CD4-positive, alpha-beta memory T cell (primary cell): Measurements from ENCODE around the gene DLX1. TPM values are rescaled to one million over a fixed set of nuclear protein-coding genes. Genes with fewer than 3 reads are reported as not detected.
"Not testable (repeated sequence)": the region's sequence is repeated elsewhere in the genome, so short reads cannot be mapped to it uniquely, and the experiment has no call there.

Experiments used
- CTCF ChIA-PET: fragments of 350-600 bp; sonication (Branson Sonifier 250); formaldehyde crosslinking; loops from one replicate; lab custom pipeline; 2021; ENCODE audit warnings: inconsistent platforms; ENCODE audit not compliant: partially characterized antibody; lab: Charles Lee
- POLR2A ChIA-PET: fragments of 350-600 bp; sonication (Branson Sonifier 250); formaldehyde crosslinking; loops from one replicate; lab custom pipeline; 2021; ENCODE audit not compliant: partially characterized antibody; lab: Charles Lee
- DNase-seq, 5 donors: peaks; one replicate each; pipeline versions ENCODE4 v3.0.0 to v3.0.0-alpha.2; 2020 to 2022; ENCODE audit warnings: mixed read lengths in 1 of 5
- H3K27ac ChIP-seq: one replicate; pipeline ENCODE4 v1.7.0; 2013; ENCODE audit warnings: low read depth, low read length
- H3K27me3 ChIP-seq: 2 replicates; pipeline ENCODE4 v1.7.0; 2013; ENCODE audit warnings: mild to moderate bottlenecking, low read length, moderate library complexity; ENCODE audit not compliant: insufficient read depth
- H3K36me3 ChIP-seq: 2 replicates; pipeline ENCODE4 v1.7.0; 2013; ENCODE audit warnings: mild to moderate bottlenecking, low read length, moderate library complexity; ENCODE audit not compliant: insufficient read depth
- H3K4me1 ChIP-seq: 2 replicates; pipeline ENCODE4 v1.7.0; 2013; ENCODE audit warnings: mild to moderate bottlenecking, low read length, moderate library complexity; ENCODE audit not compliant: insufficient read depth
- H3K4me3 ChIP-seq, 2 donors: one replicate each; pipeline ENCODE4 v1.7.0; 2013; ENCODE audit warnings: low read length in 2 of 2, mild to moderate bottlenecking in 1 of 2
- H3K9me3 ChIP-seq, 2 donors: one replicate each; pipeline ENCODE4 v1.7.0; 2013; ENCODE audit warnings: low read length in 2 of 2, control low read depth in 1 of 2; ENCODE audit not compliant: control insufficient read depth in 1 of 2
- H3K27ac Mint-ChIP-seq, 7 donors: one replicate each; pipeline ENCODE4 v1.8.0; 2020 to 2021; ENCODE audit warnings: mixed read lengths in 7 of 7, mild to moderate bottlenecking in 6 of 7, inconsistent platforms in 3 of 7, moderate library complexity in 3 of 7
- H3K27me3 Mint-ChIP-seq, 2 donors: one replicate each; pipeline ENCODE4 v1.8.0; 2020 to 2021; ENCODE audit warnings: mixed read lengths in 2 of 2
- H3K36me3 Mint-ChIP-seq, 2 donors: one replicate each; pipeline ENCODE4 v1.8.0; 2020 to 2021; ENCODE audit warnings: mixed read lengths in 2 of 2, inconsistent platforms in 1 of 2, mild to moderate bottlenecking in 1 of 2
- H3K4me1 Mint-ChIP-seq, 4 donors: one replicate each; pipeline ENCODE4 v1.8.0; 2020 to 2021; ENCODE audit warnings: mixed read lengths in 4 of 4, mild to moderate bottlenecking in 1 of 4
- H3K4me3 Mint-ChIP-seq, 8 donors: one replicate each; pipeline ENCODE4 v1.8.0; 2020 to 2021; ENCODE audit warnings: mixed read lengths in 8 of 8, mild to moderate bottlenecking in 7 of 8, moderate library complexity in 6 of 8, inconsistent platforms in 3 of 8
- H3K9me3 Mint-ChIP-seq, 8 donors: one replicate each; pipeline ENCODE4 v1.8.0; 2020 to 2021; ENCODE audit warnings: mixed read lengths in 8 of 8, mild to moderate bottlenecking in 5 of 8, inconsistent platforms in 3 of 8, moderate library complexity in 1 of 8
- intact Hi-C: fragments of 100-400 bp; cut with micrococcal nuclease; formaldehyde crosslinking; loops from one replicate; pipeline ENCODE4 v1.15.1; 2023
- polyA plus RNA-seq, 2 donors: library from polyadenylated mRNA; unstranded; fragments of 300-500 nt; fragmentation: Illumina TruSeq; gene quantifications; one replicate each; pipeline ENCODE4 v1.2.3, GENCODE V29; 2021
- total RNA-seq, 2 experiments: library from RNA; stranded (reverse); gene quantifications; one replicate each; pipeline ENCODE4 v1.2.3, GENCODE V29; 2021

DLX1 gene
- total and polyA plus RNA-seq, 4 experiments from 2014 or later = not detected

DNA sequence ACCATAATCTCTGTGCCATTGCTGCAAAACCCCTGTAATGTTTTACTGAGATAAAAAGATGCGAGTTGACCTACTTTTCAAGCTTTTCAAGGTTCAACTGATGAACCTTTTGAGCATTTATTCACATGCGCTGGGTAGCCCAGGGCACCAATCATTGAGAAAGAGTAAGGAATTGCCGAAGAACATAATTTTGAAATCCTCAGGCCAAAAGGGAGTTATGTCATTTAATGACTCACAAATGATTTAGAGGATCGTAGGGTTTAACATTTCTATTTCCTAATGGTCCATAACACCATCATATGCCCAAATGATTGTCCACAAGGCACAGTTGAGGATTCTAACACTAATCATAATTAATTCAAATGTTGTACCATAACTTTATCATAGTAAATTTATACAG is 20.2 kb upstream of the DLX1 start:
- no peaks in the 10 kb centered on the region for H3K4me1 Mint-ChIP-seq
- no peak for DNase-seq
- H3K36me3 Mint-ChIP-seq = peaks cover 5 to 35% of the 10 kb centered on the region in 2 donors
- ChIA-PET POLR2A (no interaction called here), CTCF (no interaction called here)
- Histone ChIP-seq H3K4me3 (no peak overlapping the region), H3K27ac (no peak overlapping the region), H3K9me3 (no peaks in the 10 kb centered on the region), H3K36me3 (no peaks in the 10 kb centered on the region), H3K4me1 (no peaks in the 10 kb centered on the region), H3K27me3 (no peaks in the 10 kb centered on the region)
- no peak overlapping the region for H3K4me3 Mint-ChIP-seq
- peaks cover 0 to 1% of the 10 kb centered on the region in 2 donors for H3K27me3 Mint-ChIP-seq
- intact Hi-C loops = no loop called here
- no peak overlapping the region for H3K27ac Mint-ChIP-seq
- H3K9me3 Mint-ChIP-seq = peaks cover 0 to 1% (median 0%) of the 10 kb centered on the region in 8 donors

DNA sequence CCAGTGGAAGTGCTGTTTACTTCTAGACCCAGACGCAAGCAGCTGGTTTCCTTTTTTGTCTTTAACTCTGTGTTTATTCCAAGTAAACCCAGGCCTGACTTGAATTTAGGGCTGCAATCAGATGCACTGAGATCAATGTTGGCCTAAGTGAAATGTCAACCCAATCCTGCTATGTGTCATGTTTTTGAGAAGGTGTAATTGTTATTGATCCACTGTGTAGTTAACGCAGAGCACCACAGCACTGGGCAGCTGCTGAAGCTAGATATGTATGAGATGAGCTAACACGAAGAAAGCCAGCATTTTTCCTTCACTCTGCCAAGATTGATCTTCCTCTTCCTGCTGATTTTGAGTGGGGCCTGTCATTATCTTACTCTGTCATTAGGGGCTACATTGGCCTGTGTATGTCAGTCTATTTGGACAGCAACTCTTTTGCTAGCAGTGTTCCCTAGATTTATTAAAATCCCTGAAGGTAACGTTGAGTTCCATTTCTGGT is 18.9 kb upstream of the DLX1 start:
- Histone ChIP-seq H3K27ac (no peak overlapping the region), H3K27me3 (no peaks in the 10 kb centered on the region), H3K4me3 (no peak overlapping the region), H3K36me3 (no peaks in the 10 kb centered on the region), H3K9me3 (no peaks in the 10 kb centered on the region), H3K4me1 (no peaks in the 10 kb centered on the region)
- H3K9me3 Mint-ChIP-seq = peaks cover 0 to 1% (median 0%) of the 10 kb centered on the region in 8 donors
- CTCF ChIA-PET = no interaction called here
- H3K4me3 Mint-ChIP-seq = no peak overlapping the region
- peaks cover 5 to 35% of the 10 kb centered on the region in 2 donors for H3K36me3 Mint-ChIP-seq
- no peak overlapping the region for H3K27ac Mint-ChIP-seq
- POLR2A ChIA-PET = no interaction called here
- DNase-seq = no peak
- intact Hi-C loops = no loop called here
- H3K27me3 Mint-ChIP-seq = peaks cover 0 to 1% of the 10 kb centered on the region in 2 donors
- H3K4me1 Mint-ChIP-seq = no peaks in the 10 kb centered on the region

DNA sequence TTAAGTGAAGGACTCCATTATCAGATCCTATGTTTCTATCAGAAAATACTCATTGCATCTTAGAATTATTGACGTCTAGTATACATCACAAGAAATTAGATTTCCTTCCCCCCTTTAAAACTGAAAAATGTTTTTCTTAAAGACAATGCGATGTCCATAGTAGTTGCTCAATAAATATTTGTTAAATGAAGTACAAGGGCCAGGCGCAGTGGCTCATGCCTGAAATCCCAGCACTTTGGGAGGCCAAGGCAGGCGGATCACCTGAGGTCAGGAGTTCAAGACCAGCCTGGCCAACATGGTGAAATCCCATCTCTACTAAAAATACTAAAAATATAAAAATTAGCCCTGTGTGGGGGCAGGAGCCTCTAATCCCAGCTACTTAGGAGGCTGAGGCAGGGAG is 17.4 kb upstream of the DLX1 start:
- DNase-seq, H3K9me3 Mint-ChIP-seq, intact Hi-C loops, H3K4me3 Mint-ChIP-seq, H3K36me3 ChIP-seq, POLR2A ChIA-PET, H3K4me3 ChIP-seq, H3K27ac ChIP-seq, H3K9me3 ChIP-seq, H3K27me3 Mint-ChIP-seq, H3K4me1 Mint-ChIP-seq, CTCF ChIA-PET, H3K27me3 ChIP-seq, H3K4me1 ChIP-seq, H3K27ac Mint-ChIP-seq: not testable (repeated sequence)
- peaks cover 5 to 34% of the 10 kb centered on the region in 2 donors for H3K36me3 Mint-ChIP-seq

DNA sequence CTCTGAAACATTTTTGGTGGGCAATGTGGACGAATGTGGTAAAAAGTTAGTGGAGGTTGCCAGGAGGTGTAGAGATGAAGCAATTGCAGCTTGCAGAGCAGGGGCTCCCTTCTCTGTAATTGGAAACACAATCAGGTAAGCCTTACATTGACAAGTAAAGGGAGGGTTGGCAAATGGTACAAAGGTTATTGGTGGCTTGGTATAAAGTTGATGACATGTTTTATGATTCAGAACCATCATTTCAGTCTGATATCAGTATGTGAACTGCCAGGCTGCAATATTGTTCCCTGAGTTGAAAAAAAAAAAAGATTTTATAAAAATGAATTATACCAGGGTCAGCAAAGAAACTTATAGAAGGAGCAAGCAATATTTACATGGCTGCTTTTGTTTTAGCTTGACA is 14.4 kb upstream of the DLX1 start:
- CTCF ChIA-PET = no interaction called here
- no peak overlapping the region for H3K4me3 Mint-ChIP-seq
- intact Hi-C loops = no loop called here

DNA sequence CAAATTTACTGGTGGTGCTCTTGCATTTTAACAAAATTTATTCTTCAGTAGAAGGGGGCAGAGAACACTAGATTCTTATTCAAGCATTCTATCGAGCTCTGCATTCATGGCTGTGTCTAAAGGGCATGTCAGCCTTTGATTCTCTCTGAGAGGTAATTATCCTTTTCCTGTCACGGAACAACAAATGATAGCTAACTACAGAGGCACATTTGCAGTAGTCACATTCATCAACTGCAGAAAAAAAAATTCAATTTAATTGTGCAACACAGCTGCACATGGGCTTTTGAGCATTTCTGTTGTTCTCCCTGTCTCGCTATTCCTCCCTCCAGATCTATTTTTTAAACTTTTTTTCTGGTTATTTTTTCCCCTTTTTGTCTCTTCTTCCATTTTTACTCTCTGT is 13.0 kb upstream of the DLX1 start:
- ChIA-PET POLR2A (interaction anchor here (0.6 kb wide), 1 partner anchor 15 kb away, joined by 3 read pairs; no protein-coding TSS in a partner anchor), CTCF (no interaction called here)
- Mint-ChIP-seq H3K9me3 (peaks cover 0 to 1% (median 0%) of the 10 kb centered on the region in 8 donors), H3K36me3 (peaks cover 0 to 22% of the 10 kb centered on the region in 2 donors), H3K27ac (no peak overlapping the region), H3K4me3 (no peak overlapping the region), H3K4me1 (no peaks in the 10 kb centered on the region), H3K27me3 (peaks cover 16 to 20% of the 10 kb centered on the region in 2 donors)
- Histone ChIP-seq H3K36me3 (no peaks in the 10 kb centered on the region), H3K27ac (no peak overlapping the region), H3K4me3 (no peak overlapping the region), H3K9me3 (no peaks in the 10 kb centered on the region), H3K27me3 (no peaks in the 10 kb centered on the region), H3K4me1 (no peaks in the 10 kb centered on the region)
- DNase-seq = no peak
- intact Hi-C loops = no loop called here

More for the DNA sequence above, 14.4 kb upstream of the DLX1 start:
- POLR2A ChIA-PET = no interaction called here
- Histone ChIP-seq H3K36me3 (no peaks in the 10 kb centered on the region), H3K27ac (no peak overlapping the region), H3K4me1 (no peaks in the 10 kb centered on the region), H3K27me3 (no peaks in the 10 kb centered on the region), H3K9me3 (no peaks in the 10 kb centered on the region), H3K4me3 (no peak overlapping the region)
- H3K27me3 Mint-ChIP-seq = peaks cover 8 to 15% of the 10 kb centered on the region in 2 donors
- no peaks in the 10 kb centered on the region for H3K4me1 Mint-ChIP-seq
- no peak for DNase-seq
- peaks cover 0 to 1% (median 0%) of the 10 kb centered on the region in 8 donors for H3K9me3 Mint-ChIP-seq
- H3K27ac Mint-ChIP-seq = no peak overlapping the region
- peaks cover 0 to 23% of the 10 kb centered on the region in 2 donors for H3K36me3 Mint-ChIP-seq

DNA sequence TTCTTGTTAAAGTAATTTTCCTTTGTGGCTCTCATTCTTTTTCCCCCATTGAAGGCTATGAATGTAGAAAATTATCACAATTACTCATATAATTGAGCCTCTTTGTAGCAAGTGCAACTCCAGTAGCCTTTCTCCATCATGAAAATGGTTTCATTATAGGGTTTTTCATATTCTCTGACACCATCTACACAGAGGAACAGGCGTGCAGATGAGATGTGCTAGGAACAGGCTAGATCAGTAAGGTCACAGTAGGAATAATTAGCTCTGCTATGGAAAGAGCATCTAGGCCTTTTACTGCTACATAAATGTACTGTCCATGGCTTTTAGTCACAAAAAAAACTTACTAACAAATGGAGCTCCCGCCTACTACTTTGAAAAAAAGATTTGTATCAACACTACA is 12.6 kb upstream of the DLX1 start:
- Mint-ChIP-seq H3K4me1 (no peaks in the 10 kb centered on the region), H3K27ac (no peak overlapping the region), H3K4me3 (no peak overlapping the region), H3K9me3 (peaks cover 0 to 1% (median 0%) of the 10 kb centered on the region in 8 donors), H3K36me3 (peaks cover 0 to 22% of the 10 kb centered on the region in 2 donors), H3K27me3 (peaks cover 17 to 20% of the 10 kb centered on the region in 2 donors)
- intact Hi-C loops = no loop called here
- Histone ChIP-seq H3K4me3 (no peak overlapping the region), H3K36me3 (no peaks in the 10 kb centered on the region), H3K9me3 (no peaks in the 10 kb centered on the region), H3K27me3 (no peaks in the 10 kb centered on the region), H3K27ac (no peak overlapping the region), H3K4me1 (no peaks in the 10 kb centered on the region)
- ChIA-PET CTCF (no interaction called here), POLR2A (interaction anchor here (0.6 kb wide), 1 partner anchor 15 kb away, joined by 3 read pairs; no protein-coding TSS in a partner anchor)
- no peak for DNase-seq

DNA sequence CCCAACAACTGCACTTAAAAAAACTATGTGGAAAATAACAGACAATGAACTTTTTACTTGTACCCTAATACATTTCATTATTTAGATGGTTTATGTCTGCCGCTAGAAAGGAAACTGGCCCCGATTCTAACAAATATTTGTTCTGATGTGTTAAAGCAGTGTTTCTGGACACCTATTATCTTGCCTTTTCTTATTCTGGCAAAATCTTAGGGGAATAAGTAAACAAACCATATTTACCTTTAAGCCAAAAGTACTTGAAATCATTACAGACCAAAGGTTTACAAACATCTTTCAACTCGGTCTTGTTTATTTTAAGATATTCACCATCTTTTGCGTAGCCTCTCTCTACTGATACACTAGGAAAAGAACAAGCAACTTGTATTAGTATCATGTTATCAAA is 11.8 kb upstream of the DLX1 start:
- Histone ChIP-seq H3K36me3 (no peaks in the 10 kb centered on the region), H3K27me3 (no peaks in the 10 kb centered on the region), H3K4me3 (no peak overlapping the region), H3K27ac (no peak overlapping the region), H3K9me3 (no peaks in the 10 kb centered on the region), H3K4me1 (no peaks in the 10 kb centered on the region)
- no peaks in the 10 kb centered on the region for H3K4me1 Mint-ChIP-seq
- no peak overlapping the region for H3K4me3 Mint-ChIP-seq
- CTCF ChIA-PET = no interaction called here
- intact Hi-C loops = no loop called here
- H3K27ac Mint-ChIP-seq = no peak overlapping the region
- H3K36me3 Mint-ChIP-seq = peaks cover 0 to 22% of the 10 kb centered on the region in 2 donors
- H3K9me3 Mint-ChIP-seq = peaks cover 0 to 1% (median 0%) of the 10 kb centered on the region in 8 donors
- POLR2A ChIA-PET = no interaction called here
- no peak for DNase-seq
- peaks cover 20 to 21% of the 10 kb centered on the region in 2 donors for H3K27me3 Mint-ChIP-seq
